NCI-H1048 (cell line): ENCODE measurements around the gene RNF115.
A peak's percentile ranks its signal among the peaks of the same experiment; 100 is the strongest.
"Not testable (repeated sequence)": the region's sequence is repeated elsewhere in the genome, so short reads cannot be mapped to it uniquely, and the experiment has no call there.

ENCODE experiments used
- DNase-seq: peaks from one replicate; lab custom pipeline; 2025; lab: John Stamatoyannopoulos, UW

RNF115 gene

DNA sequence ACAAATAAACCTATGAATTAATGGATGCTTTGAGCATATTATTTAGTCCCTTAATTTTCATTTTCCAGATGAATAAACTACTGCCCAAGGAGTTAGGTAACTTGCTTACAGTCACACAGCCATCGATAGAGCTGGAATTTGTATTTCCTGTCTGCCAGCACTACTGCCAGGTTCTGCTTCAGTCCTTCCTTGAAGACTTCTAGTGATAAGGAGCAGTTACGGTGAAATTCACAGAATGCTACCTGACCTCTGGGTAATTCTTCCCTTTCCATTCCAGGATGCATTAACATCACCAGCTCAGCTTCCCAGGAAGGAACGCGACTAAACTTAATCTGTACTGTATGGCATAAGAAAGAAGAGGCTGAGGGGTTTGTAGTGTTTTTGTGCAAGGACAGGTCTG, 93.4 kb downstream of the RNF115 start:
- DNase-seq, result no peak

DNA sequence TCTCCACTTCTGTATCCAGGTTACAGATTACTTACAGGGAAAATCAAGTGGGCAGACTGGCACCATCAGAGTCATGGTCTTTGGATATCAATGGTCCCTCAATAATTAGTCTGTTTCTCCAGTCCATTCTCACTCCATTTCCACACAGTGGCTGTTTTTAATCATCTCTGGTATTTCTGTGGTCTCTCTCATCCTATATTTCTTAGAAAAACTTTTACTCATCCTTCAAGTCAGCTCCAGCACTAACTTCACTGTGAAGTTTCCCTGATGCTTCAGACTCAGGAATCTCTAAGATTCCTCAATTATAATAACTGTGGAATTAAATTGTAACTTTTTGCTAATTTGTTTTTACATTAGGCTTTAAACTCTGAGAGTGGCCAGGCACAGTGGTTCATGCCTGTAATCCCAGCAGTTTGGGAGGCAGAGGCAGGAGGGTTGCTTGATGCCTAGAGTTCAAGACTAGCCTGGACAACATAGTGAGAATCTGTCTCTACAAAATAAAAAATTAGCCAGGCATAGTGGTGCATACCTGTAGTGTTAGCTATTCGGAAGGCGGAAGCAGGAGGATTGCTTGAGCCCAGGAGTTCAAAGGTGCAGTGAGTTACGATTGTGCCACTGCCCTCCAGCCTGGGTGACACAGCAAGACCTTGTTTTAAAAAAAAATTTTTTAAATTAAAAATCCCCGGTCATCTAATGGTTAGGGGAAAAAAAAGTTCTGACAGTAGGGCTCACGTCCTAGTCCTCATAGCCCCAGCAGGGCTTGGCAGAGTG, 94.0 kb downstream of the RNF115 start:
- DNase-seq, result no peak

DNA sequence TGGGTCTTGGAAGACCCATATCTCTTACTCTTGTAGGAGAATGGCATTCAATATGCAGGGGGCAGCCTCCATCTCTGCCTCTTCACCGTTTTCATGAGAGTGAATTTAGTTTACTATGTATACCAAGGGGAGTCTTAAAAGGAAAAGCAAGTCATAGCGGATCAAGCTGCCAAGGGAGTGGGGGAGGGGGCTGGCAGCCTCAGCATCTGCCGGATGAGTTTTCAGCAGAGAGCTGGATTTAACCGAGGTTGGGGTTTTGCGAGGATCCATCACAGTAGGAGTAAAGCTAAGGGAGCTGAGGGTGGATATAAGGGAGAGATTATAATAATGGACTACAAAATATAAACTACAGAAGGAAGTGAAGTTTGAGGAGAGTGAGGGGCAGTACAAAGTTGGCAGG, 94.7 kb downstream of the RNF115 start:
- DNase-seq, result no peak

DNA sequence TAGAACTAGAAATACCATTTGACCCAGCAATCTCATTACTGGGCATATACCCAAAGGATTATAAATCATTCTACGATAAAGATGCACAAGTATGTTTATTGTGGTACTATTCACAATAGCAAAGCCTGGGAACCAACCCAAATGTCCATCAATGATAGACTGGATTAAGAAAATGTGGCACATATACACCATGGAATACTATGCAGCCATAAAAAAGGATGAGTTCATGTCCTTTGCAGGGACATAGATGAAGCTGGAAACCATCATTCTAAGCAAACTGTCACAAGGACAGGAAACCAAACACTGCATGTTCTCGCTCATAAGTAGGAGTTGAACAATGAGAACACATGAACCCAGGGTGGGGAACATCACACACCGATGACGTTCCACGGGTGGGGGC, 97.7 kb downstream of the RNF115 start:
- not testable (repeated sequence) for DNase-seq

DNA sequence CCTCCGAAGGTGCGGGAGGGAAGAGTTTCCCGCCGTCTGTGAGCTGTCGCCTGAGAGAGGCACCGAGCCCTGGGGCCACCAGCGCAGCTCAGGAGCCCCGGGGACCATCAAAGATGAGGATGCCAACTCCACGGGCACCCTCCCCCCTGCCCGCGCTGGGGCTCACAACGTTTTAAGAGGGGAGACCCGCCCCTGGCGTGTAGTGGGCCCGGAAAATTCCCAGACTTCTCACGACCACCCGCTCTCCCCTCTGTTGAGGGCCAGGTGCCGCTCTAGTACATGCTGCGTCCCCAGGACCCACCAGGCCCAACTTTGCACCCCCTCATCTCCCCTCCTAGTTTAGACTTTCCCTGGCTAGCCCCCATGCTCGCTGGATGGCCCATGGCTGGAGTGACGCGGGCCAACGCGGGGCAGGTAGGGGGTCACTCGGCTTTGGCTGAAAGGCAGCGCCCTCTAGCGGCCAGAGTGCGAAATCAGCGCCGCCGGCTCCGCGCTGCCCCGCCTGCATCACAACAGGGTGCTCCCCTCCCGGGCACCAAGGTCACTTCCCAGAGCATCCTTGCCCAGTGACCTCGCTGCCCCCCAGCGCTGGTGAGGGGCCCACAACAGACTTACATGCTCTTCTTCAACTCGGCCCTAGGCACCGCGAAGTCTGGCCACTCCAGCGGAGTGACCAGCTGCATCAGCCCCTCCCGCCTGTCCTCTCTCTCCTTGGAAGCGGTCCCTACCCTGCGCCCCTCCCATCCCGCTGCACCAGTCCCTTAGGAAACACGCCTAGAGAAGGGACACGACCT, 102.8 kb downstream of the RNF115 start:
- peak; percentile 37 for DNase-seq

DNA sequence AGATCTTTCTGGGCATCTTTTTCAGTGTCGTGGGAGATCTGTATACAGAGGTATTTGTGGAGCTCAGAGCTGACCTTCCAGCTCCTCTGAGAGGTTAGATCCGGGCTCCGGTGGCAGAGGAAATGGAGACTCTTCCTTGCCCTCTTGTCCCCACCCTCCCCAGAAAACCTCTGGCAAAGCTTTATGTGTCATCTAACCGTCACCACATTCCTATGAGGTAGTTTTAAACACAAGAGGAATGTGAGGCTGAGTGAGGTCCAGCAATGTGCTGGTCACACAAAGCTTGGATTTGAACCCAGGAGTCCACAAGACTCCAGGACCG, 103.4 kb downstream of the RNF115 start:
- no peak for DNase-seq

DNA sequence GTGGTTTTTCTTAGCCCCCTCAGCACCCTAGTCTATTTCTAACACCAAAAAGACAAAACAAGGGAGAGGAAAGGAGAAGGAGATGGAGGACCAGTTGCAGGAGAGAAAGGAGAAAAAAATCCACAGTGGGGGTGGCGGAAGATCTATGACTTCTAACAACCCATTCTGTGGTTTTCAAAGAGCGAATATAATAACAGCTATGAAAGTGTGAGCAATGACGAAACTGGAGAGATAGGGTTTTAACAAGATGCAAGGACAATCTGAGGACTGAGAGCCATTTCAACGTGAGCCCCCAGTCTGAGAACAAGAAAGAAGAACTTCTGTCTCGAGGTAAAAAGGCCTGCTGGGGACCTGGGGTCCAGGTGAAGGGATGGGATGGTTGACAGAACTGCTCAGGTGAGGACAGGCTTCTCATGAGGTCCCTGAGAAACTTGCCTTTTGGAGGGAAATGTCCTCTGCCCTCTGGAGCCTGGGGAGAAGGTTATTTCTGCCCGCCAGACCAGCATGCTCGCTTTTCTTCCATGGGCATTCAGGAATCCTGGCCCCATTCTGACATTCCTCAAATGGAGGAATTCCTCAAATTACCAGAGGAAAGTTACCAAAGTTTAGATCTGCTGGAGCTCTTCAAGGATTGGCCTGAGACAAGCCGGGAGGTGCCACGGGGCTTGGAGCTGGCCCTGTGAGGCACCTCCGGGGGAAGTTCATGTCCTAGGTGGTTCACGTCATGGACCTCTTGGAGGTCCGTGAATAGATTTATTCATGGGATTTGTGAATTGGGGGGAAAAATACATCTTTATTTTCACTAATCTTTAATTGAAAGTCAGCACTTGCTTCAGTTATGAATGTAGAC, 104.4 kb downstream of the RNF115 start, which contains the start of gene CD160:
CD160 (plus strand) TSS at position 270 of the 850 bp plus-strand sequence. CDS start 8,829 bp downstream, outside the sequence.
- no peak for DNase-seq

DNA sequence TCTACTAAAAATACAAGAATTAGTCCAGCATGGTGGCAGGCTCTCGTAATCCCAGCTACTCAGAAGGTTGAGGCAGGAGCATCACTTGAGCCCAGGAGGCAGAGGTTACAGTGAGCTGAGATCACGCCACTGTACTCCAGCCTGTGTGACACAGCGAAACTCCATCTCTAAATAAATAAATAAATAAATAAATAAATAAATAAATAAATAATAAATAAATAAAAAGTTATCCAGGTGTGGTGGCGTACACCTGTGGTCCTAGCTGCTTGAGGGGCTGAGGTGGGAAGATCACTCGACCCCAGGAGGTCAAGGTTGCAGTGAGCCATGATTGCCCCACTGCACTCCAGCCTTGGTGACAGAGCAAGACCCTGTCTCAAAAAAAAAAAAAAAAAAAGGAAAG, 105.4 kb downstream of the RNF115 start:
- not testable (repeated sequence) for DNase-seq

DNA sequence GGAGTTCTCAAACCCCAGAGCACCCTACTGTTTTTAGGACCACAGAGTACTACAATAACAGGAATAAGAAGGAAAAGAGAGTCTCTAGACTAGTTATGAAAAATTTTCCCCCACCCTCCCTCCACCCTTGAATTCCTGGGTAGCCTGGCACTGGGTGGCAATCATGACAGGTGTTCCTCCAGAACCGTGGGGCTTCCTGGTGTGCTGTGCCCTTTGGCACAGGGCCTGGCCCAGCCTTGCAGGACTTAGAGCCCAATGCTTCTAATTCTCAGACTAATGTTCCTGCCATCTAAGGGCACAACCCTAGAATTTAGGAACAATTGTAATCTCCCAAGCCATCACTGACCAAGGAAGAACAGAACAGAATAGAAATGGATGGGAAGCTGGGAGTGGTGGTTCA, 106.1 kb downstream of the RNF115 start:
- DNase-seq, result no peak

DNA sequence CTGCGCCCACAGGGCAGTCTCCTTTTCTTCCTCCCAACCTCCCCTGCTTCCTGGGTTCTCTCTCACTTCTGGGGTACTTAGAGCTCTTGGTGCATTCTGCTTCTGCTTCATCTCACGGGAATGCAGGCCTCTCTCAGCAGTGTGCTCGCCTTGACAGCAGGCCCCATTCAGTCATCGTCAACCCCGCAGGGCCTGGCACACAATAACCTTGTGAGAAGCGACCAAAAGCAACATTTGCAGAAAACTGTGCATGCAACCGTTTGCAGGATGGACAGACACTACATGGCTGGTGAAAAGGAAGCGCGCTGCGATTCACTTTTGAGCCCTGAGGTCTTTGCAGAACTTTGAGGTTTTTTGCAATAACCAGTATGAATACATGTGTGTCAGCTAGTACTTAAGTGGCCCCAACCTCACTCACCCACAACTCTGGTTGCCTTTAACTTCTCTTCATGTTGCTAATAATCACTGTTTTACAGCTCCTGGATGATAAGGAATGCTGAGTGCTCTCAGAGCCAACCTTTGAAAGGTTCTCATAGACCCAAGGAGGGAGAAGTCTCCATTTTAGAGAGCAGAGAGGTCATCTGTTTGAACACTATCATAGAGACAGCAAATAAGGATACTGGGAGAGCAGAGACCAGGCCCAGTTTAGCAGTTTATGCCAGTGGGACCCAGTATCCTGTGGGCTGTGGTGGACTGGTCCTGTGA, 107.1 kb downstream of the RNF115 start:
- no peak for DNase-seq

DNA sequence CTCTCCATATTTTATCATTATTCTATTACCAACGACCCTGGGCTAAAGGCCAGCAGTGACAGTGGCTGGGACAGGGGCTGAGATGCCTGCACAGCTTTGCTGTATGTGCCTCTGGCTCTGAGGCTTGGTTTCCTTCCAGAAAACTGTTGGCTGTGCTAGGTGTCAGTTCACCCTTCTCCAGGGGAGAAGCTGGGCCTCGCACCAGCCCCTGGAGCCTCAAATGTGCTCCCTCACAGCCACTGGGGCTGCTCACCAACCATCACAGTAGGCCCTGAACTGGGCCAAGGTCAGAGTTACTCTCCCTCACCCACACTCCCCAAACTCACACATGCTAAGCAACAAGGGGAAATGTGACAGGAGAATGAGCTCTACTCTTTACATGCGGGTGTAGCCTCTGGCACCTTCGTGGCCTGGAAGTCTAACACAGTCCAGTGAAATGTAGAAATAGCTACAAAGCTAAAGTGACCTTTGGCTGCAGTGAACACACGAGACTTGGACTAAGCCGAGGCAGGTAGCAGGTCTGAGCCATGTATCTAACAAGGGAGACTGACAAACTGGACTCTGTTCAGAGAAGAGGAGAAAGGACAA, 109.3 kb downstream of the RNF115 start:
- DNase-seq, result no peak

DNA sequence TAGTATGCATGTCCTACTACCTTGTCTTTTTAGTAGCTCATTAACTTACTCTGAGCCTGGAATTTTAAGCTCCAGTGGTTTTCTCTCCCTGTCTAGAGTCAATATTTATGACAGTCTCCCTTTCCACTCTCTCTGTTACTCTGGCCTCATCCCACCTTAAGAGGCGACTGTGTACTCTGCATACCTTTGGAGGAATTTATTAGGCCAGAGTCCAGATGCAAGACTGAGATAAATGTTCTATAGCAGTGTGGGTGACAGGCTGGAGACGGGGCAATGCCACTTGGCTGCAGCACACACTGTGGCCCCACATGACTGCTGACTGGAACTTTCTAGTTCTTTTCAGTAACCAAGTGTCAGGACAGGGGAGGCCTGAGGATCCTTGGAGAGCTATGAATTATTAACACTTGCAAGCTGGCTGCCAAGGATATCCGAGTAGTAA, 112.7 kb downstream of the RNF115 start:
- DNase-seq, result no peak

DNA sequence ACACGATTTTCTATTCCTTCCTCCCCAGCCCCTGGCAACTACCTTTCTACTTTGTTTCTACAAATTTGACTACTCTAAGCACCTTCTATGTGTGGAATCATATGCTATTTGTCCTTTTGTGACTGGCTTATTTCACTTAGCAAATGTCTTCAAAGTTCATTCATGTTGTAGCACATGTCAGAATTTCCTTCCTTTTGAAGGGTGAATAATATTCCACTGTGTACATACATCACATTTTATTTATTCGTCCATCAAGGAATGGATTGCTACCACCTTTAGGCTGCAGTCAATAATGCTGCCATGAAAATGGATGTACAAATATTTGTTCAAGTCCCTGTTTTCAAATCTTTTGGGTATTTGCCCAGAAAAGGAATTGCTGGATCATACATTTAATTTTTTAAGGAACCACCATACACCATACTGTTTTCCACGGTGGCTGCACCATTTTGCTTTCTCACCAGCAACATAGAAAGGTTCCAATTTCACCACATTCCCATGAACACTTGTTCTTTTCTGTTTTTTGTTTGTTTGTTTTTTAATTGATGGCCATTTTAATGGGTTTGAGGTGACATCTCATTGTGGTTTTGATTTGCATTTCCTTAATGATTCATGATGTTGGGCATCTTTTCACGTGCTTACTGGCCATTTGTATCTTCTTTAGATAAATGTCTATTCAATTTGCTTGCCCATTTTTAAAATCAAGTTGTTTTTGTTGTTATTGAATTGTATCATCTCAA, 113.4 kb downstream of the RNF115 start:
- no peak for DNase-seq

DNA sequence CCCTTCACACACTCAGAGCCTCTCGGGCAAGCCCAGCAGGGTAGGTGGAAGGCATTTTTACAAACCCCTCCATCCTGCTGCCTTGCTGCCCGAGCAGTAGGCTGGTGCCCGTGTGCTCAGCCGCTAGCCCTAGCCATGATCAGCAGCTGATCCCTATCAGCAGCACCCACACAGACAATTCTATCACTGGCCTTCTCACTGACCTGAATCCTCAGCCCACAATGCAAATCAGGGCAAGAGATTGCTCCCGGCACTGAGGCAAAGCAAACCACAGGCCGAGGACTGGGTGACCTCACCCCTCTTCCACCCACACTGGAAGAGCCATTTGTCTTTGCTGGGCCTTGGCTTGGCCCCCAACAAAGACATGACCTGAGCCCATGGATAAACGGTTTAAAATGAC, 115.8 kb downstream of the RNF115 start:
- DNase-seq, result no peak

DNA sequence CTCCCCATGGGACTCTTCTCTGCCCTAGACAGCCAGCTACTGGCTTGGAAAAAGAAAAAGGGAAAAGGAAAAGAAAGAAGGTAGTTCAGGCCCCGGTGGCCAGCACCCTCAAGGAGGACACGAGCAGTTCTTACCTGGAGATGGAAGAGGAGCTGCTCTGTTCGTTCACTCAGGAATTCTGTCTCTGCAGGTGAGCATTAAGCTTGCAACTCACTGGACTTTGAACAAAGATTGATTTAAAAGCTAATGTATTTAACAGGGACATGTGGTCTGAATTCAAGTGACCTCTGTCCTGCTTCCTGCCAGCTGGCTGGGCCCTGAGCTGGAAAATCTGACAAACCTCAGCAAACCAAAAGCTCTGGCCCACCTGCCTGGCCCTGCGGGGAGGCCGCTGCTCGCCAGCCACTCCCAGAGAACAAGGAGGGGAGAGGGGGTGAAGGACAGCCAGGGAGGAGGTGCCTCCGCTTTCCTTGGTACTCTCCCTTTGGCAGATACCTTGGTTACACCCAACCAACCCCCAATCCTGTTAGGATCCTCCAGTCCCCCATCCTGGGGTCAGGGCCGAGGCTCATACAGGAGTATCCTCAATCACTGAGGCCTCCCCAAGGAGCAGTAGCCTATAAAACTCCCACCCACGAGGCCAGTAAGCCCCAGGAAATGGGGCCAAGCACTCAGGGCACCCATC, 116.6 kb downstream of the RNF115 start, which contains the start of gene PDZK1:
PDZK1 (minus strand) TSS at position 186 of the 685 bp plus-strand sequence. CDS start 19,347 bp downstream, outside the sequence.
- no peak for DNase-seq

DNA sequence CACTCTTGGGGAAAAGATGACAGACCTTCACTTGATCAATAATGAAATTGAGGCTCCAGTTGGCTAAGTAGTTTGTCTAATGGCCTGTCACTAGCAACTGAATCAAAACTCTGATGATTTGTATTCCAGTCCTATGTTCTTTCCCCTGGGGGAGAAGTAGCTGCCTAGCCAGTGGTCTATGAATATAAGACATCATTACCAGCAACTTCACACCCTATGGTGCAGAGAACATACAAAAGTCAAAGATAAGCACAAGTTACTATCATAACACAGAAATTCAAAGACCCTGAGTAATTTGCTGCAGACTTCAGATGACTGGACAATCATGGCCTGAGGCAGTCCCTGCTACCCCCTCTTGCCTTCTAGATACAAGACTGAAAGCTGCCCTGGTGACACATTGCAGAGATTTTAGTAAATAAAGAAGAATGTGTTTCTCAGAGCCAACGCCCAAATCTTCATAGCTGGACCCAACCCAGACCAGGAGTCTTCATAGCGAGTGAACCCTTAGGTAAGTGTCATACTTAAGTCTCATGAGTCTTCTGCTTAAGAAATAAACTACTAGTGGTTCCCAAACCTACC, 117.7 kb downstream of the RNF115 start:
- no peak for DNase-seq

DNA sequence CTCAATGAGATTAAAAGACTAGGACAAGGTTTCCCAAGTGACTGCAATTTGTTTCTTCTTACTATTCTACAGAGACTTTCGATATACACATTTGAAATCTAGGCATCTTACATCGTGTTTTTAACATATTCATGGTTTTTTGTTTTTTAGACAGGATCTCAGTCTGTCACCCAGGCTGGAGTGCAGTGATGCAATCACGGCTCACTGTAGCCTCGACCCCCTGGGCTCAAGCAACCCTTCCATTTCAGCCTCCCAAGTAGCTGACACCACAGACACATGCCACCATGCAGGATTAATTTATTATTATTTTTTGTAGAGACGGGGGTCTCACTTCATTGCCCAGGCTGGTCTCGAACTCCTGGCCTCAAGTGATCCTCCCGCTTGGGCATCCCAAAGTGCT, 118.3 kb downstream of the RNF115 start:
- DNase-seq, result no peak

DNA sequence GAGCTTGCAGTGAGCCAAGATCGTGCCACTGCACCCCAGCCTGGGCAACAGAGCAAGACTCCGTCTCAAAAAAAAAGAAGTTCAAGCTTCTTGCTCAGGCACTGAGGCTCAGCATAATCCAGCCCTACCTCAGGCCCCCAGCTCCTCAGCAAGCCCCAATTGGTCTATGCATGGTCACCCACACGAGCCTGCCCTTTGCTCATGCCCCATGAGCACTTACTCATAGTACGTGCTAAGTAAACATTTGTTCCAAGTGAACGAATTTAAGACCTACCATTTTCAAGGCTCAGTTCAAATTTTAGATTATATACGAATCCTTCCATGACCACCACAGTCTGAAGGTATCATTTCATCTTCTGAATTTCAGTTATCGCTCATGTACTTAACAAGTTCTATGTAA, 121.1 kb downstream of the RNF115 start:
- DNase-seq, result no peak

DNA sequence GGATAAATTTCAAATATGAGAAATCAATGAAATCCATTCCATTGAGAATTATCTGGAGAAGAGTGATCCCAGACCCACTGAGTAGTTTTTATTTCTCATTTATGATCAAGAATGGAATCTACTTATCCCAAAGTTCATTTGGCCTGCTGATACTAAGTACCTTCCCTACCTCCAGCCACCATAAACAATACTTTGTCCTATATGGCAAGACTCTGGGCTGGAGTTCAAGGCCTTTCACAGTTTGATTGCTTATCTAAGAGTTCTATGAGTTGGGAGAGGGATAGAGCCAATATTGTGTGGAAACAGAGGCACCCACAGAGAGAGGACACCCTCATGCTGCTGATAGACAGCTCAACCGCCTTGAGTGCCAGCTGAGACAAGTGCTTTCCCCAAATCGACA, 121.8 kb downstream of the RNF115 start:
- no peak for DNase-seq
